HepG2 (cell line): ENCODE data around the gene ARMC2. TPM values are rescaled to one million over a fixed set of nuclear protein-coding genes. Genes with fewer than 3 reads are reported as not detected.

Experiments
- BCLAF1 ChIP-seq: fragments of 450-650 bp; IDR thresholded peaks from 2 replicates; pipeline ENCODE4 v1.6.1; 2017; ENCODE audit warnings: mild to moderate bottlenecking
- DDIT3 ChIP-seq: sonication (generic); formaldehyde crosslinking; IDR thresholded peaks from 2 replicates; pipeline ENCODE4 v1.4.0; 2020; ENCODE audit warnings: mild to moderate bottlenecking, missing genetic modification reagents
- DNMT3B ChIP-seq: conservative IDR thresholded peaks from 2 replicates; pipeline ENCODE4 v1.6.1; 2016; ENCODE audit warnings: missing biosample characterization, control low read depth
- LBX2 ChIP-seq: sonication (generic); formaldehyde crosslinking; IDR thresholded peaks from 2 replicates; pipeline ENCODE4 v1.5.0; 2020; ENCODE audit warnings: missing genetic modification reagents, mild to moderate bottlenecking, borderline replicate concordance
- MIER3 ChIP-seq: IDR thresholded peaks from 2 replicates; pipeline ENCODE4 v1.6.1; 2016; ENCODE audit warnings: missing compliant biosample characterization, borderline replicate concordance
- NFE2L1 ChIP-seq: sonication (generic); formaldehyde crosslinking; IDR thresholded peaks from 2 replicates; pipeline ENCODE4 v1.4.0; 2020; ENCODE audit warnings: missing genetic modification reagents, mild to moderate bottlenecking, borderline replicate concordance
- RBAK ChIP-seq: sonication (generic); formaldehyde crosslinking; IDR thresholded peaks from 2 replicates; pipeline ENCODE4 v1.5.1; 2020; ENCODE audit warnings: mild to moderate bottlenecking, missing genetic modification reagents
- RBFOX2 ChIP-seq: fragments of 200-400 bp; formaldehyde crosslinking; IDR thresholded peaks from 2 replicates; pipeline ENCODE4 v1.6.1; 2017; ENCODE audit warnings: low read depth, mild to moderate bottlenecking, low read length
- RFXANK ChIP-seq: IDR thresholded peaks from 2 replicates; pipeline ENCODE4 v1.6.1; 2016
- SSRP1 ChIP-seq: IDR thresholded peaks from 2 replicates; pipeline ENCODE4 v1.6.1; 2016; ENCODE audit warnings: control low read depth
- USF2 ChIP-seq, 2 experiments: sonication (generic) in 1 of 2; formaldehyde crosslinking in 1 of 2; IDR thresholded peaks; 2 replicates each; pipeline versions ENCODE4 v1.5.1 to v1.6.1; 2011 to 2020; ENCODE audit warnings: borderline replicate concordance in 1 of 2, low read depth in 1 of 2, low read length in 1 of 2, mild to moderate bottlenecking in 1 of 2, missing genetic modification reagents in 1 of 2, moderate library complexity in 1 of 2
- ZBTB26 ChIP-seq: IDR thresholded peaks from 2 replicates; pipeline ENCODE4 v1.6.1; 2016; ENCODE audit warnings: missing compliant biosample characterization, missing genetic modification reagents, borderline replicate concordance
- ZBTB38 ChIP-seq: sonication (generic); formaldehyde crosslinking; IDR thresholded peaks from 2 replicates; pipeline ENCODE4 v1.5.1; 2020; ENCODE audit warnings: mild to moderate bottlenecking, missing genetic modification reagents
- ZFP91 ChIP-seq: sonication (generic); formaldehyde crosslinking; IDR thresholded peaks from 2 replicates; pipeline ENCODE4 v1.9.0; 2022; ENCODE audit warnings: missing genetic modification reagents, mild to moderate bottlenecking, borderline replicate concordance
- ZNF143 ChIP-seq: sonication (generic); formaldehyde crosslinking; IDR thresholded peaks from 2 replicates; pipeline ENCODE4 v1.4.0; 2020; ENCODE audit warnings: missing genetic modification reagents
- ZNF274 ChIP-seq: sonication (generic); formaldehyde crosslinking; IDR thresholded peaks from 2 replicates; pipeline ENCODE4 v1.5.1; 2020; ENCODE audit warnings: mild to moderate bottlenecking, missing genetic modification reagents
- ZNF280B ChIP-seq: sonication (generic); formaldehyde crosslinking; IDR thresholded peaks from 2 replicates; pipeline ENCODE4 v1.5.0; 2020; ENCODE audit warnings: missing genetic modification reagents, mild to moderate bottlenecking, borderline replicate concordance
- polyA plus RNA-seq, 8 experiments: library from polyadenylated mRNA; depleted of rRNA in 3 of 8; stranded (reverse) in 7 of 8; unstranded in 1 of 8; fragments of >200 nt; fragmentation: Illumina TruSeq in 4 of 8; extraction: Trizol in 4 of 8; gene quantifications; 2 replicates each; pipeline versions ENCODE4 v1.2.1 to v1.2.3, GENCODE V29; 2011 to 2016; ENCODE audit warnings: low read depth in 4 of 8, missing spikeins in 1 of 8, mixed read lengths in 1 of 8; ENCODE audit not compliant: insufficient read depth in 1 of 8
- total RNA-seq, 5 experiments: library from RNA; depleted of rRNA; stranded (reverse); fragments of >200 nt; fragmentation: Illumina TruSeq; extraction: Trizol; gene quantifications; 2 replicates each; pipeline ENCODE4 v1.2.3, GENCODE V29; 2016; ENCODE audit warnings: low read depth in 1 of 5

The ARMC2 gene
- total and polyA plus RNA-seq, 2 of the 13 experiments (the other 11 are each of a cell fraction or from before 2014, with no cell fraction given): 1.4 to 3.2 TPM

- TF ChIP-seq BCLAF1 (no peak), DNMT3B (CRISPR knock-in tag) (no peak), MIER3 (CRISPR knock-in tag) (no peak), DDIT3 (no peak), ZBTB38 (CRISPR knock-in tag) (no peak), RBAK (no peak), SSRP1 (CRISPR knock-in tag) (no peak), ZNF143 (CRISPR knock-in tag) (no peak), ZBTB26 (CRISPR knock-in tag) (peak; percentile 51; the same call in 1 of the 2 replicates), ZFP91 (CRISPR knock-in tag) (peak; percentile 87; the same call in 1 of the 2 replicates), ZNF274 (CRISPR knock-in tag) (peak; percentile 94), RFXANK (CRISPR knock-in tag) (no peak), NFE2L1 (CRISPR knock-in tag) (no peak), LBX2 (CRISPR knock-in tag) (0 out of 2 replicates have a peak, but pooled peaks have one; percentile 30), RBFOX2 (peak; percentile 72), USF2 (IDR thresholded peaks at IDR 0.05; ENCODE audit: low read depth, low read length) (no peak), USF2 (CRISPR knock-in tag; IDR thresholded peaks at IDR 0.05; ENCODE audit: borderline replicate concordance) (no peak), ZNF280B (peak; percentile 87; the same call in 1 of the 2 replicates)
These were observed at the start of gene ARMC2 (continued) for GRCh38 chr6:108848116-108848868.
